GM12864 (cell line): ENCODE measurements around the gene PDXDC1.
"Not testable (repeated sequence)": the region's sequence is repeated elsewhere in the genome, so short reads cannot be mapped to it uniquely, and the experiment has no call there.

Source experiments
- DNase-seq: peaks from one replicate; pipeline ENCODE4 v3.0.0-alpha.2; 2011; ENCODE audit warnings: low read depth
- H3K4me3 ChIP-seq: 2 replicates; pipeline ENCODE4 v1.5.1; 2011; ENCODE audit warnings: mild to moderate bottlenecking, low read depth, low read length, control low read depth
- TF ChIP-seq, protein P1 (sequence below): IDR thresholded peaks from 2 replicates; pipeline ENCODE4 v1.5.1; 2011; ENCODE audit warnings: low read depth, mild to moderate bottlenecking, moderate library complexity, low read length, control low read depth, inconsistent platforms; ENCODE audit errors: missing control alignments

The PDXDC1 gene

DNA sequence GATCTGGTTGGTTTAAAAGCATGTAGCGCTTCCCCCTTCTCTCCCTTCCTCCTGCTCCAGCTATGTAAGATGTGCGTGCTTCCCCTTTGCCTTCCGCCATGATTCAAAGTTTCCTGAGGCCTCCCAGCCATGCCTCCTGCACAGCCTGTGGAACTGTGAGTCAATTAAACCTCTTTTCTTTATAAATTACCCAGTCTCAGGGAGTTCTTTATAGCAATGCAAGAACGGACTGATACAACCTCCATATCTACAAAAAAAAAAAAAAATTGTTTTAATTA is 16.6 kb upstream of the PDXDC1 start:
- no peak for DNase-seq
- H3K4me3 ChIP-seq, result no peak overlapping the region
- TF ChIP-seq, protein P1, sequence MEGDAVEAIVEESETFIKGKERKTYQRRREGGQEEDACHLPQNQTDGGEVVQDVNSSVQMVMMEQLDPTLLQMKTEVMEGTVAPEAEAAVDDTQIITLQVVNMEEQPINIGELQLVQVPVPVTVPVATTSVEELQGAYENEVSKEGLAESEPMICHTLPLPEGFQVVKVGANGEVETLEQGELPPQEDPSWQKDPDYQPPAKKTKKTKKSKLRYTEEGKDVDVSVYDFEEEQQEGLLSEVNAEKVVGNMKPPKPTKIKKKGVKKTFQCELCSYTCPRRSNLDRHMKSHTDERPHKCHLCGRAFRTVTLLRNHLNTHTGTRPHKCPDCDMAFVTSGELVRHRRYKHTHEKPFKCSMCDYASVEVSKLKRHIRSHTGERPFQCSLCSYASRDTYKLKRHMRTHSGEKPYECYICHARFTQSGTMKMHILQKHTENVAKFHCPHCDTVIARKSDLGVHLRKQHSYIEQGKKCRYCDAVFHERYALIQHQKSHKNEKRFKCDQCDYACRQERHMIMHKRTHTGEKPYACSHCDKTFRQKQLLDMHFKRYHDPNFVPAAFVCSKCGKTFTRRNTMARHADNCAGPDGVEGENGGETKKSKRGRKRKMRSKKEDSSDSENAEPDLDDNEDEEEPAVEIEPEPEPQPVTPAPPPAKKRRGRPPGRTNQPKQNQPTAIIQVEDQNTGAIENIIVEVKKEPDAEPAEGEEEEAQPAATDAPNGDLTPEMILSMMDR, result no peak

GRCh38 chr16:14958970-14959369 is 15.9 kb upstream of the PDXDC1 start:
- TF ChIP-seq, protein P1, result no peak
- no peak overlapping the region for H3K4me3 ChIP-seq
- DNase-seq, result no peak

DNA sequence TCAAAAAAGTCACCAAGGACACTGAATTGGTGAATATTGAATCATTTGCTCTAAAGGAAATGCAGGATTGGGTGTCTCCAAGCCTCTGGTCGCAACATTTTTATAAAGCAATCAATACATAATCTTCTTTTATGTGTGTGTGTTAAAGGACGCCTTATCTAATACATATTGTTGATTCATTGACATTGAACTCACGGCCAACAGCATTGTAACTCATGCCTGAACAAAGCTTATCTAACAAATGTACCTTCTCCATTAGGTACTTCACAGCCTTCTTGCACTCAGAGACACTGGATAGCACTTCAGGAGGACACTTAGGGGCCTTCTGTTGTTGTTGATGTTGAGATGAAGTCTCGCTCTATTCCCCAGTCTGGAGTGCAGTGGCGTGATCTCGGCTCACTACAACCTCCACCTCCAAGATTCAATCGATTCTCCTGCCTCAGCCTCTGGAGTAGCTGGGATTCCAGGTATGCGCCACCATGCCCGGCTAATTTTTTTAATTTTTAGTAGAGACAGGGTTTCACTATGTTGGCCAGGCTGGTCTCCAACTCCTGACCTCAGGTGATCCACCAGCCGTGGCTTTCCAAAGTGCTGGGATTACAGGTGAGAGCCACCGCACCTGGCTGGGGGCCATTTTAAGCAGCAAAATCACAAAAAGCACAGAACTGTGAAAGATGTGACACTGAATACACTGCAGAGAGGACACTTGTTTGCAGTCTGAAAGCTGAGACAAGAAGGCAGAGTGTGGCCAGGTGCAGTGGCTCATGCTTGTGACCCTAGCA is 13.2 kb upstream of the PDXDC1 start:
- no peak overlapping the region for H3K4me3 ChIP-seq
- no peak for DNase-seq
- TF ChIP-seq, protein P1, result no peak

DNA sequence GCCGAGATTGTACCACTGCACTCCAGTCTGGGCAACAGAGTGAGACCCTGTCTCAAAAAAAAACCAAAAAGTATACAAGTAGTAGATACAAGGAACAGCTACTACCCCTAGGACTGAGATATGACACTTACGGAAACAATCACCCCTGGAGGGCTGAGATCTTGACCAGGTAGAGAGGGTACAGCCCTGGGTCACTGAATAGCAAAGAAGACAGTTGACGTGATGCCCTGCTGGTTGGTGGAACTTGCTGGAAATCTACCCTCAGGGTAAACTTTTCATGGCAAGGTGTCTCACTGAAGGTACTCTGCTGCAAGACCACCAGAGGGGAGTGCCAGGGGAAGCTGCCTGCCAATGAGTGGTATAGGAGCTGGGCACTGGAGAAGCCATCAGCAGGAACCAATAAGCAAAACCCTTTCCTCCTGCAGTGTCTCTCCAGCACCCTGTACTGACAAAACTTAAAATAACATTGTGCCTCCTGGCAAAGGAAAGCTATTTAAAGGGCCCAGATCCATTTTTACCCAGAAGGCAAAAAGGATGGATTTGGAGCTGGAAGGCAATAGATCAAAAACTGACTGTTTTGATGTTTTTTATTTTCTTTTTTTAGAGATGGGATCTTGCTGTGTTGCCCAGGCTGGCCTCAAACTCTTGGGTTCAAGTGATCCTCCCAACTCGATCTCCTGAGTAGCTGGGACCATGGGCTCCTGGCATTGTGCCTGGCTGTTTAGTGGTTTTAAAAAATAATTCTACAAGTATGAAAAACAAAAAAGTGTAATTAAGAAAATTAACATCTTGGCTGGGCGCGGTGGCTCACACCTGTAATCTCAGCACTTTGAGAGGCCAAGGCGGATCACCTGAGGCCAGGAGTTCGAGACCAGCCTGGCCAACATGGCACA is 11.3 kb upstream of the PDXDC1 start:
- TF ChIP-seq, protein P1, result no peak
- H3K4me3 ChIP-seq, result no peak overlapping the region
- DNase-seq, result no peak

DNA sequence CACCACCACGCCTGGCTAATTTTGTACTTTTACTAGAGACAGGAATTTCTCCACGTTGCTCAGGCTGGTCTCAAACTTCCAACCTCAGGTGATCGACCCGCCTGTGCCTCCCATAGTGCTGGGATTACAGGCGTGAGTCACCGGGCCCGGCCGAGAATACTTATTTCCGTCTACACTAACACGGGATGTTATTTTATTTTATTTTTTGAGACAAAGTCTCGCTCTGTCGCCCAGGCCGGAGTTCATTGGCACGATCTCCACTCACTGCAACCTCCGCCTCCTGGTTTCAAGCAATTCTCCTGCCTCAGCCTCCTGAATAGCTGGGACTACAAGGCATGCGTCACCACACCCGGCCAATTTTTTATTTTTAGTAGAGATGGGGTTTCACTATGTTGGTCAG is 9.5 kb upstream of the PDXDC1 start:
- H3K4me3 ChIP-seq, result no peak overlapping the region
- no peak for DNase-seq
- TF ChIP-seq, protein P1, result no peak

DNA sequence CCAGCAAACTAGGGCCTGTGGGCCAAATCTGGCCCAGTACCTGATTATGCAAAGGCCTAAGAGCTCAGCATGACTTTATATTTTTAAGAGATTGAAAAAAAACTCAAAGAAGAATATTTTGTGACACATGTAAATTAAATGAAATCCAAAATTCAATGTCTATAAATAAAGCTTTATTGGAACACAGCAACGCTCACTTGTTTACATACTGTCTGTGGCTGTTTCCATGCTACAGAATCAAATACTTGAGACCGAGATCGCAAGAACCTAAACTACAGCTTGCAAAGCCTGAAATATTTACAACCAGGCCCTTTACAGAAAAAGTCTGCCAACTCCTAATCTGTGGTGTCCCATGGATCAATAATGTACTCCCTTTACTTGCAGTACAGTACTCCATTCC is 5.0 kb upstream of the PDXDC1 start:
- H3K4me3 ChIP-seq, DNase-seq: not testable (repeated sequence)

GRCh38 chr16:14971621-14972228 is 3.1 kb upstream of the PDXDC1 start:
- not testable (repeated sequence) for H3K4me3 ChIP-seq, DNase-seq

- peak overlapping the region; percentile 96; the same call in 1 of the 2 replicates for H3K4me3 ChIP-seq
- DNase-seq, result not testable (repeated sequence)
Observed at GRCh38 chr16:14973785-14974322, 972 bp upstream of the PDXDC1 start.

GRCh38 chr16:14974331-14974655 is 533 bp upstream of the PDXDC1 start:
- H3K4me3 ChIP-seq, result peak overlapping the region; percentile 96
- DNase-seq, result peak; percentile 58

- peak overlapping the region; percentile 96 for H3K4me3 ChIP-seq
- not testable (repeated sequence) for DNase-seq
Observed at GRCh38 chr16:14975418-14976194, 780 bp downstream of the PDXDC1 start.

DNA sequence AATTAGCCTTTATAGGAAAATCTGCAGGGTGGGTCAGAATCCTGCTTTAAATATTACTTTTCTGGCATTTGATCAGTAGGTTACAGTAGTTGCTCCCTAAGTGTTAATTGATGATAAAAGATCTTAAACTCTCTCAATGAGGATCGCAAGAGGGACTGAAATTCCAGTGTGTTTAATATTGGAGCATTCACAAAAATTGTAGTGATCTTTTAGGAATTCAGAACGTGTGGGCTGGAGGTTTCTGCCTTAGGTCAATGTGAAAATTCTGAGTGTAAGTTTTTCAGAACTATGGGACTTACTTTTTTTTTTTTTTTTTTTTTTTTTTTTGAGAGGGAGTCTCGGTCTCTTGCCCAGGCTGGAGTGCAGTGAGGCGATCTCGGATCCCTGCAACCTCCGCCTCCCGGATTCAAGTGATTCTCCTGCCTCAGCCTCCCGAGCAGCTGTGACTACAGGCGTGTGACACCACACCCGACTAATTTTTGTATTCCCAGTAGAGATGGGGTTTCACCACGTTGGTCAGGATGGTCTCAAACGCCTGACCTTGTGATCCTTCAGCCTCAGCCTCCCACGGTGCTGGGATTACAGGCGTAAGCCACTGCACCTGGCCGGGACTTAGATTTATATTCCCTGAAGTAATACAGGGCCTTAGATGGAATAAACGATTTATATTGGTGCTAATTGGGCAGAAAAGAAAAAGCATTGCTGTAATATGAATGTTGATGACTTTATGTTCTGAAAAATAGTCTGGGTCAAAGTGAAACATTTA is 2.3 kb downstream of the PDXDC1 start:
- not testable (repeated sequence) for DNase-seq, H3K4me3 ChIP-seq
